MM.1S (cell line): Measurements from ENCODE around the gene ITPR1.

ENCODE experiments used
- DNase-seq: peaks from one replicate; pipeline ENCODE4 v3.0.0-alpha.2; 2015
- H2AFZ ChIP-seq: fragments of 300-600 bp; sonication (generic); 2 replicates; pipeline ENCODE4 v1.6.0; 2016; ENCODE audit warnings: antibody characterized with exemption, low read length
- H3F3A ChIP-seq: fragments of 300-600 bp; sonication (generic); 2 replicates; pipeline ENCODE4 v1.6.1; 2016; ENCODE audit warnings: mild to moderate bottlenecking, antibody characterized with exemption, low read length, moderate library complexity, mixed read lengths; ENCODE audit not compliant: insufficient read depth
- H3K27ac ChIP-seq: fragments of 300-600 bp; sonication (generic); 2 replicates; pipeline ENCODE4 v1.5.1; 2016; ENCODE audit warnings: mild to moderate bottlenecking, low read length
- H3K27me3 ChIP-seq: fragments of 300-600 bp; sonication (generic); replicated peaks from 2 replicates; pipeline ENCODE4 v1.6.0; 2016; ENCODE audit warnings: low read length; ENCODE audit not compliant: insufficient read depth
- H3K36me3 ChIP-seq: fragments of 300-600 bp; sonication (generic); replicated peaks from 2 replicates; pipeline ENCODE4 v1.6.1; 2016; ENCODE audit warnings: mild to moderate bottlenecking, low read length, mixed read lengths; ENCODE audit not compliant: insufficient read depth
- H3K4me1 ChIP-seq: fragments of 300-600 bp; sonication (generic); 2 replicates; pipeline ENCODE4 v1.6.1; 2016; ENCODE audit warnings: low read length, mixed read lengths
- H3K4me2 ChIP-seq: fragments of 300-600 bp; sonication (generic); 2 replicates; pipeline ENCODE4 v1.6.0; 2016; ENCODE audit warnings: low read depth, low read length
- H3K4me3 ChIP-seq: fragments of 300-600 bp; sonication (generic); 2 replicates; pipeline ENCODE4 v1.5.1; 2016; ENCODE audit warnings: low read length, mixed read lengths
- H3K79me2 ChIP-seq: fragments of 300-600 bp; sonication (generic); 2 replicates; pipeline ENCODE4 v1.6.1; 2016; ENCODE audit warnings: mixed run types, low read length, mixed read lengths
- H3K9ac ChIP-seq: fragments of 300-600 bp; sonication (generic); 2 replicates; pipeline ENCODE4 v1.6.1; 2016; ENCODE audit warnings: low read length, mixed read lengths
- H3K9me2 ChIP-seq: fragments of 300-600 bp; sonication (generic); replicated peaks from 2 replicates; pipeline ENCODE4 v1.6.1; 2016; ENCODE audit warnings: mild to moderate bottlenecking, low read length, mixed read lengths; ENCODE audit not compliant: insufficient read depth
- H3K9me3 ChIP-seq: fragments of 300-600 bp; sonication (generic); replicated peaks from 2 replicates; pipeline ENCODE4 v1.6.1; 2016; ENCODE audit warnings: mild to moderate bottlenecking, low read length, mixed read lengths; ENCODE audit not compliant: insufficient read depth
- H4K20me1 ChIP-seq: fragments of 300-600 bp; sonication (generic); 2 replicates; pipeline ENCODE4 v1.6.1; 2016; ENCODE audit warnings: mild to moderate bottlenecking, low read length, moderate library complexity, mixed read lengths; ENCODE audit not compliant: insufficient read depth
- CTCF ChIP-seq: fragments of 300-600 bp; sonication (generic); IDR thresholded peaks from 2 replicates; pipeline ENCODE4 v1.5.1; 2016; ENCODE audit warnings: antibody characterized with exemption, low read length, mixed read lengths
- EZH2 ChIP-seq: fragments of 300-600 bp; sonication (generic); optimal IDR thresholded peaks from 2 replicates; pipeline ENCODE3; 2017; ENCODE audit warnings: low read depth, mild to moderate bottlenecking, antibody characterized with exemption, low read length, mixed read lengths
- EZH2phosphoT487 ChIP-seq: fragments of 300-600 bp; sonication (generic); IDR thresholded peaks from 2 replicates; pipeline ENCODE4 v1.6.1; 2018; ENCODE audit warnings: antibody characterized with exemption, low read length

Gene ITPR1

GRCh38 chr3:4495294-4496086, 2.3 kb downstream of the ITPR1 start:
- Histone ChIP-seq H3K79me2 (no peaks in the 10 kb centered on the region), H3K9me3 (no peaks in the 10 kb centered on the region), H3K9me2 (no peaks in the 10 kb centered on the region), H4K20me1 (no peaks in the 10 kb centered on the region), H3F3A (peaks cover 13% of the 10 kb centered on the region), H3K27ac (no peak overlapping the region), H3K36me3 (no peaks in the 10 kb centered on the region), H2AFZ (no peak overlapping the region), H3K4me2 (peak overlapping the region; percentile 92), H3K4me1 (no peaks in the 10 kb centered on the region), H3K9ac (no peak overlapping the region), H3K27me3 (no peaks in the 10 kb centered on the region), H3K4me3 (no peak overlapping the region)
- no peak for DNase-seq
- TF ChIP-seq EZH2 (no peak), EZH2phosphoT487 (no peak), CTCF (no peak)

- Histone ChIP-seq H3K4me2 (no peak overlapping the region), H3K9me3 (no peaks in the 10 kb centered on the region), H3K4me3 (no peak overlapping the region)
Measured at GRCh38 chr3:4496087-4496452, 2.9 kb downstream of the ITPR1 start.

DNA sequence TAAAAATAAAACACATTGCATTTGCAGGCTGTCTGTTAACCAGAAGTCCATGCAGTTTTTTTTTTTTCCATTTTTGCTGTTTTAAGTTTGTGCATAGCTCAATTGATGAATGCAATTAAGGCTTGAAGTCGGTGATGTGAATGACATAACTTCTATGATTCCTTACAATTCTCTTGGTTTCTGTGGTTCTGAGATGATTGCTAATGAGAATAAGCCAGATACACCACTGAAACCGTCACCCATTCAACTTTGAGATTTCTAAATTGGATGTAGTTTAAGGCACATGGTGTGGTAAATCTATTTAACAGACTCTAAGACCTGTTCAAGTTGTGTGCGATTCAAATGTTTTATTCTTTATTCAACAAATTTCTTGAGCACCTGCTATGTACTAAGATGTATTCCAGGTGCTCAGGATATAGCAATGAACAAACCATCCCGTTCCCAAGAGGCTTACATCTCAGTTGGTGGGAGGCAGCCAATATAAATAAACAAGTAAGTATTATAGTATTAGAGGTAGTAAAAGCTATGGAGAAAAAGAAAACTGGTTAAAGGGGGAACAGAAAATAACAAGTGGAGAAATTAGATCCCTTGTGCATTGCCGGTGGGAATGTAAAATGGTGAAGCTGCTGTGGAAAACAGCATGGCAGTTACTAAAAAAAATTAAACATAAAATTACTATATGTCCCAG, 4.0 kb downstream of the ITPR1 start:
- Histone ChIP-seq H3K9me3 (no peaks in the 10 kb centered on the region), H3K79me2 (no peaks in the 10 kb centered on the region)
- DNase-seq: no peak

More at GRCh38 chr3:4496087-4496452, 2.9 kb downstream of the ITPR1 start:
- Histone ChIP-seq H3K9ac (no peak overlapping the region), H3K27me3 (no peaks in the 10 kb centered on the region), H3K4me1 (no peaks in the 10 kb centered on the region), H3F3A (peaks cover 13% of the 10 kb centered on the region), H3K36me3 (no peaks in the 10 kb centered on the region), H2AFZ (no peak overlapping the region), H3K9me2 (no peaks in the 10 kb centered on the region), H3K79me2 (no peaks in the 10 kb centered on the region), H4K20me1 (no peaks in the 10 kb centered on the region), H3K27ac (no peak overlapping the region)
- no peak for DNase-seq
- TF ChIP-seq CTCF (no peak), EZH2phosphoT487 (no peak), EZH2 (no peak)

More for the DNA sequence above, 4.0 kb downstream of the ITPR1 start:
- H3K27me3 ChIP-seq: no peaks in the 10 kb centered on the region
- H3K4me3 ChIP-seq: no peak overlapping the region
- H3K4me1 ChIP-seq: no peaks in the 10 kb centered on the region
- H3K36me3 ChIP-seq: no peaks in the 10 kb centered on the region
- H3F3A ChIP-seq: peaks cover 9% of the 10 kb centered on the region
- no peak overlapping the region for H2AFZ ChIP-seq
- no peak overlapping the region for H3K9ac ChIP-seq
- H3K9me2 ChIP-seq: no peaks in the 10 kb centered on the region
- TF ChIP-seq EZH2phosphoT487 (no peak), CTCF (no peak), EZH2 (no peak)
- no peaks in the 10 kb centered on the region for H4K20me1 ChIP-seq
- no peak overlapping the region for H3K27ac ChIP-seq
- H3K4me2 ChIP-seq: no peak overlapping the region
